GM18520 (cell line): ENCODE results near the gene ID2.

ENCODE experiments used
- ATAC-seq: cut with Tn5 transposase; IDR thresholded peaks from one replicate; pipeline ENCODE4 v1.9.1; 2021; ENCODE audit not compliant: unreplicated experiment

Gene ID2

DNA sequence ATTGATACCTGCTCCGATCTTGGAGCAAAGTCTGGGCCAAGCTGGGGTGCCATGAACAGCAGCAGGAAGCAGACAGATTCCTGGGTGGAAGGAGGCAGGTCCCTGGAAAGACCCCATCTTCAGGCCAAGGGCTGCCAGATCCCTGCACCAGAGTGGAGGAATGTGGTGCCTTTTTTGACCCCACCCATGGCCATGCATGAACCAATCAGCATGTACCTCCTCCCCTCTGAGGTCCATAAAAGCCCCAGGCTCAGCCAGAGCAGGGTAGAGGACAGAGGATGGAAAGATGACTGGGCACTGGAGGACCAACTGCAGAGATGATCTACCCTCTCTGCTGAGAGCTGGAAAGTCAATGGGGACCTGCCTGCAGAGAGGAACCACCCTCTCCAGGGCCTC is 34.4 kb upstream of the ID2 start:
- no peak for ATAC-seq

DNA sequence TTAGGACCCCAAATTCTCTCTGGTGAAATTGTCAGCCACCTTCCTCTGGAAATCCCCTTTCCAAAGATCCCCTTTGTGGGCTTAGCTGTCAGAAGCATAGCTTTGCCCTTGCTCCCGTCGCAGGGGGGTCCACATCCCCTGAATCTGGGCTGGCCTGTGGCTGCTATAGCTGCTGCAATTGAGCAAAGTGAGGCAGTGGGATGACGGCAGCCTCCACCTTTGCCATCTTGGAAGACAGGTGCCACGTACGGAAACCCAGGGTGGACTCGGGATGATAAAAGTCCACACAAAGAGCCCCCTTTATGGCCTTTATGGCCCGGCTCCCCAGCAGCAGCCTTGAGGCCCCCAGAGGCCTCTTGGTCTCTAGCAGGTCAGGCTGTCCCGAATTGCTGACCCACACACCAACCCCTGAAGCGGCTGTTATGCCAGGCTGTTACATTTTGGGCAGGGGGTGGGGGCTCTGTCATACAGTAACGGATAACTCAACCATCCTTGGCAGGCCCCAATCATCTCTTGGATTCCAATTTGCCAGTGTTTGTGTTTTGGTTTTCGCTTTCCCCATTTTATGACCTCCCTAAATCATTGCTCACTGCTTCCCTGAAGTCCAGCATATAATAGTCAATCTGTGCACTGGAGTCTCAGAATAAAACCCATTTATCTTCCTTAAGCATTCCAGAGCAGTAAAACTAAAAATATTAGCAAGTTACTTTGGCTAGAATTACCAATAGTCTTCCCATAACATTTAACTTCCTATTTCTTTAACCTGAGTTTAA is 33.2 kb upstream of the ID2 start:
- ATAC-seq, result no peak

DNA sequence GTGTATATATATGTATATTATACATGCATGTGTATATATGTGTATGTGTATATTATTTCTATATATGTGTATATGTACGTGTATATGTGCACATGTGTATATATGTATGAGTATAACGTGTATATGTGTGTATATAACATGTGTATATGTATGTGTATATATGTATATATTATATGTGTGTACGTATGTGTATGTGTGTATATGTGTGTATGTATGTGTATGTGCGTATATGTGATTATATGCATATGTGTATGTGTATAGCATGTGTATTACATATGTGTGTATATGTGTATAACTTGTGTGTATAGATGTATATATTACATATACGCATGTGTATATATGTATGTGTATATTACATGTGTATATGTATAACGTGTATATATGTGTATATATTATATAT is 32.1 kb upstream of the ID2 start:
- no peak for ATAC-seq

DNA sequence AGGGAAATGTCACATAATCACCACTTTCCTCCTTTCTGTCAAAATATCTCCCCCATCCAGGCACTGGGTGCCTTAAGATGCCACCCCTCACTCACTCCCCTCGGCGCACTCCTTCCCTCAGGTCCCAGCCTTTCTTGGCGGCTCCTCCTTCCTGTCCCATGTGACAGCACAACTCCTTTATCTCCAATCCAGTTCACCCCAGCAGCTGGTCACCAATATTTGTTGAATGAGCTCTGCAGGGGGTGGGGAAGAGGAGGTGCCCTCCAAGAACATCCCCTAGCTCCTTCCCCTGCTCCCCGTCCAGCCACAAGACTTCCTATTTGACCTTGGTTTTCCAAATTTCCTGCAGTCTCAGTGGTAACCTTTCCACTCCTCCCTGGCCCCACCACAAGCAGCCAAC is 31.6 kb upstream of the ID2 start:
- ATAC-seq, result no peak

DNA sequence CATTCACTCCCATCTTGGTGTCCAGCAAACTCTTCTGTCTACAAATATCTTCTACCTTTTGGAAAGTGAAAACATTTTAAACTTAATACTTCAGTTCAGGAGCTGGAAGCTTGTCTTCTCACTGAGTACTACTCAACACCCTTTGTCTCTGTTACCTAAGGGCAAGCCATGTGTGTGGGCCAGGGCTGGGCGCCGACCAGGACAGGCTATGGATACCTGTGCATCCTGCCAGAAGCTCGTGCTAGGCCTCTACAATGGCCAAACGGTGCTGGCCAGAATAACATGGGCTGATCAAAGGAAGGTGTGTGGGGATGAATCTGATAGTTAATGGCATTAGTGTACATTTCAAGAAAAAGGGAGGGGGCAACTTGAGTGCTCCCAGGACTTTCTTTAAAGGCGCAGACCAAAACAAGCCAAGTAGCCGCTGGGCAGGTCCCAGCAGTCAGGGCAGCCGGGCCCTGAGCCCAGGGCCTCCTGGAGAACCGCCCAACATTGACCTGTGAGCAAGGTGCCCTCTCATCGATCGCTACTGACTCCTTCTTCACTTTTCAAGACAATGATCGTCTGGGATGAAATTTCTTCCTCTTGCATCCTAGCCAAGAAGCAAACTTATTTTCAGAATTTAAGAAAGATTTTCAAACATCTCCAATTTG is 29.0 kb upstream of the ID2 start:
- no peak for ATAC-seq

DNA sequence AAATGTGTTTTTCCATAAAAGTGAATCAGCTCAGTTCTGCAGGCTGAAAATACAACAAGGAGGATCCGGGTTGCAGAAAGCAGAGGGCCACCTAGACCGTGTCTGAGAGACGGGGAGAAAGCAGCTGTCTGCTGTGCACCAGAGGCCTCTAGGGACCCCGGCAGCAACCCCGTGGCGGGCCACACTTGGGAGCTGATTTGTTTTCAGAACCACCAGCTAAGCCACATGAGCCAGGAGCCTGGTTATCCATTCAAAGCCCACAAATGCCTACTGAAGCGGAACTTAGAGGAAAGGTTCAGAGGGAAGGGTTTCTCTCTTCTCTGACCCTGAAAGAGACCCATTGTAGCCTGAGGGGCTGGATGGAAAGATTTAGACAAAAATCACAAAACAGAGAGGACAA is 28.4 kb upstream of the ID2 start:
- ATAC-seq, result no peak

DNA sequence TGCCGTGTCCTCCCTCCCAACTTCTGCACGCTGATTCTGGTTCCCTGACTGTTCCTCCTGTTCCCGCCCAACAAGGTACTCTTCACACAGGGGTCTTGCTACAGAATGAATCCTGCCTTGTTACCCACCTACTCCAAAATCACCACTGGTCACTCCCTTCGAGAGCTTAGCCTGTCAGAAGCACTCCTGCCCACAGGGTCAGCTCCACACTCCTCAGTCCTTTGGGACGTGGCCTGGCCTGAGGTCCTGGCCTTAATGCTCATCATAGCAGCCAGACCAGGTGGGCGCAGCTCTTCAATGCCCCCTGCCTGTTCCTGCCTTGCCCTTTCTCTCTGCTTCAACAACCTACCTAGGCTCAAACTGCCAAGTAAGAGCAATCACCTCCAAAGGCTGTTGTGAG is 27.8 kb upstream of the ID2 start:
- no peak for ATAC-seq

DNA sequence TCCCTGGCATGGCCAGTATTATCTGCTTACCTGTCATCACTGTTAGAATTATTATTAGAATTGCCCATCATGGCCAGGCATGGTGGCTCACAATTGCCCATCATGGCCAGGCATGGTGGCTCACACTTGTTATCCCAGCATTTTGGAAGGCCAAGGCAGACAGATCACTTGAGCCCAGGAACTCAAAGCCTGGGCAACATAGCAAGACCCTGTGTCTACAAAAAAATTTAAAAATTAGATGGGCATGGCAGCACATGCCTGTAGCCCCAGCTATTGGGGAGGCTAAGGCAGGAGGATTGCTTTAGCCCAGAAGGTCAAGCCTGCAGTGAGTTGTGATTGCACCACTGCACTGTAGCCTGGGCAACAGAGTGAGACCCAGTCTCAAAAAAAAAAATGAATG is 27.4 kb upstream of the ID2 start:
- ATAC-seq, result no peak

DNA sequence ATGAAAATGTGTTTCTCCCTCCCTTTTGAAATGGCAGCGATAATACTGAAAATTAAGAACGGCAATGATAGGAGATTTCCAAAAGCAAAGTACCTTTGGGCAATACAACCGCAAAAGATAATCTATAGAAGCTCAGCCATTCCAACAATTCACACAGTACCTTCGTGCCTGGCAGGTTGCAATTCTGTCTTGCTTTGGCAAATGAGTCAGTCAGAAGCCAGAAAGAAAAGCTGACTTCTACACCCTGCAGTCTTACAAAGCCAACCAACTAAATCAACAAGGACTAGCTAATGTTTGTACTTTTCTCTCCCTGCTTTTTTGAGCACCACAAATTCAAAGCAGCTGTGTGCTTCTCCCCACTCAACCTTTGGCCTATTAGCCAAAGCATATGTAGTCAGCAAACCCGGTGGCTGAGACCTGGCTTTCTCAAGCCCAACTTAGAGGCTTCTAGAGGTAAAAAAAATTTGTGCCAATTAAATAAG is 25.7 kb upstream of the ID2 start:
- ATAC-seq, result no peak

DNA sequence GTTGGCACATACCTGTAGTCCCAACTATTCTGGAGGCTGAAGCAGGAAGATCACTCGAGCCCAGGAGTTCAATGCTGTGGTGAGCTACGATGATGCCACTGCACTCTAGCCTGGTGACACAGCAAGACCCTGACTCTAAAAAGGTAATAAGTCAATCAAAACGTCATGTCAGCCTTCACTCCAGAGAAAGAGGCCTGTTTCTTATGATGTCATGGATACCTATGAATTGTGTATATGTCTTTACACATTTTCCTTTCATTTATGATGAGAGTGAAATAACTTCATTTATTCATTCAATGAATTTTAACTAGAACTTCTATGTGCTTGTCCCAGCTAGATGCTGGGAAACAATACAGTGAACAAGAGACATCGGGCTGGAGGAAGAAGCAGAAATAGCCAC is 25.0 kb upstream of the ID2 start:
- ATAC-seq, result no peak

DNA sequence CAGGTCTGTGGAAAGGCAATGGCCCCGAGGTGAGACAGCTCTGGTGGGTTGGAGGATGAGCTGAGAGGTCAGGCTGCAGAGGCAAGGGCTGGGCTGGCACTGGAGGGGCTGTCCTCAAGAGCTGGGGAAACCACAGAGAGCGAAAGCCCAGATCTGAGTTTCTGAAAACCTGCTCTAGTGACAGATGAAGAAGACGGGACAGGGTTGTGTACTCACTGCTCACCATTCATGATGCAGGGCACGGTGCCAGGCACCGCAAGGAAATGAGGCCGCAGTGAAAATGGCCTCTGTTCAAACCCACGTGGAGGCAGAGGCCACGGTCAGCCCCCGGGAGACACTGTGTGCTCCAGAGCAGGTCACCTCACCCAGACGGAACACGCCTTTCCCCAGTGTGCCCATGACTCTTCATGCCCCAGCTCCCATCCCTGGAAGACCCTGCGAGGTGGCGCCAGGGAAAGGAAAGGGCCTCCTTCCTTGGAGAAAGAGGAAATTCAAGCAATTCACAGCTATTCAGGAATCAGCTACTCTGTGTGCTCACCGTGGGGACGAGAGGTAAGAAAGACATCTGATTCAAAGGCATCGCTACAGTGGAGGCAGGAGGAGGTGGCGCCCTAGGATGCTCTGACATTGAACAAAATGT is 24.3 kb upstream of the ID2 start:
- ATAC-seq, result no peak

DNA sequence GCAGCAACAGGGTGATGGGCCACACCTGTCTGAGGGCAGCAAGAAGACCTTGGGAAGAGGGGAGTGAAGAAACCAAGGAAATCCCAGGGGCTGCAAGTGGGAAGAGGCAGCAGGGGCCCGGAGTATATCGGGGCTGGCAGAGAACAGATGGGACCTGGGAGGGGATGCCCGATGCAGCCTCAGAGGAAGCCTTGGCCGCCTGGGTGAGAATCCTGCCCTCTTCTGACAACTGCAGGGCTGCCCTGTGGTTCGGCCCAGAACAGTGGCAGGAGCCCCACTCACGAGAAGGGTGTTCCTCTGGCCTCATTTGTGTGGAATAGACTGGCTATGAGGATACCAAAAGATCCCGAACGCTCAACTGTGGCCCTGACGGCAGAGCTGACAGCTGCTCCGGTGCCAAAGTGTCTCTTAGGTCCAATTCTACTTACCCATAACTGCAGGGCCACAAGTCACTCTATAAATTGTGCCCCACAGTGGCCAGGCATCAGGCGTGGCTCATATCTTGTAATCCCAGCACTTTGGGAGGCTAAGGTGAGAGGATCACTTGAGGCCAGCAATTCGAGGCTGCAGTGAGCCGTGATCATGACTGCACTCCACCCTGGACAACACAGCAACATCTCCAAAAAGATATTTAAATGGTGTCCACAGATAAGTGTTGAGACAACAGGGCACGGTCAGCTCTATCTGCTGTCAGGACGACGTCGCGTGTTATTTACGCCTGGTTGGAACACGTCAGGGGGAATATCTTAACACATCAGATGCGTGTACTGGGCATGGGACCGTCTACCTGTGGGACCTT is 23.6 kb upstream of the ID2 start:
- no peak for ATAC-seq

DNA sequence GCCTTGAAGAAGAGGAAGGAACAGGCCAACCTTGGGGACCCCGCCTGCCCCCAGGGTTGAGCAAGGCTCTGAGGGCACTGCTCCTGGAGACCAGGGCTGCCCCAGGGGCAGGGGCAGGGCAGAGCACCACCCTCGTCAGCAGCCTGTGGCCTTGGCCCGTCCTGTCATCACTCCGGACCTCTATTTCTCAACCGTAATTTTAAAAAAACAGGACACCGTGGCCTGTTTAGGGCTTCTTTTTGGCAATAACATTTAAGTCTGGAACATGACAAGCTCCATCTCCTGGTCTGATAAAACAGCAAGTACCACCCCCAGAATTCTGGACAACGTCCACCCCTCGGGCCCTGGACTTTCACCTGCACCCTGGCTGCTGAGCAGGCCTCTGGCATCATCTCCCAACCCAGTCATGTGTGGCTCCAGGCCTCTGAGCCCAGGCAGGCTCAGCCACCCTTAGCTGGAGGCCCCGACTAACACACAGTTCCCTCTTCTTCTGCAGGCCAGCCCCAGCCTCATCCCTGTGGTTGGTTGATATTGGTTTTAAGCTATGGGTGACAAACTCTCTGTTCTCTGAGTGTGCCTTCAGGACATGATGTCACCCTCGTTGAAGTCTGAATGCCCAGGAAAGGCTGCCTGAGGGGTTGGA is 22.6 kb upstream of the ID2 start:
- no peak for ATAC-seq

DNA sequence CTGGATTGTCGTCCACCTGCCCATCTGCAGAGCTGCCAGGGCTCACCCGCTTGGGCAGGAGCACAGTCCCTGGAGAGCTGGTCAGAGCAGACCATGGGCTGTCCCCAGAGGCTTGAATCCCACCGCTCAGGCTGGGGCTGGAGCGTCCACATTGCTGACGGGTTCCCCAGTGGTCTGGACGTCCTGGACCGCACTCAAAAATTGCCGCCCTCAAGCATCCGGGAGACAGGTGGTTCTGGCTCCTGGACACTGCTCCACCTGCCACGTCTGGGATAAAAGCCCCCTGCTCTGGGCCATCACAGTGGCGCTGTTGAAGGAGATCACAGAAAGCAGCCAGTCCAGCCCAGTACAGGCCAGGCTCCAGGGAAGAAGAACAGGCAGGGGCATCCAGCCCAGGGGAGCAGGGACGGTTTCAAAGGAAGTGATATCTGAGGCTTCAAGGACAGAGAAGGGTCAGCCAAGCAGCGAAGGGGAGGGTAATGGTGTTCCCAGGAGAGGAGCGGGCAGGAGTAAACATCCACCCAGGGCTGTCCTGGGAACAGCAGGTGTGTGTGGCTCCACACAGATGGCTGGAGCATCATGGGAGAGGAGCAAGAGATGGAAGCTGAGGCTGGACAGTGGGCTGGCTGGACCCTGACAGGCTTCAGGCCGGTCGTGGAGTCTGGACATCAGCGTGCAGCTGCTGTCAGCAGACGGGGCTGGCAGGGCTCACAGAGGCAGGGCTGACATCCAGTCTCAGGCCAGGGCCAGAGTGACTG is 21.9 kb upstream of the ID2 start:
- no peak for ATAC-seq

DNA sequence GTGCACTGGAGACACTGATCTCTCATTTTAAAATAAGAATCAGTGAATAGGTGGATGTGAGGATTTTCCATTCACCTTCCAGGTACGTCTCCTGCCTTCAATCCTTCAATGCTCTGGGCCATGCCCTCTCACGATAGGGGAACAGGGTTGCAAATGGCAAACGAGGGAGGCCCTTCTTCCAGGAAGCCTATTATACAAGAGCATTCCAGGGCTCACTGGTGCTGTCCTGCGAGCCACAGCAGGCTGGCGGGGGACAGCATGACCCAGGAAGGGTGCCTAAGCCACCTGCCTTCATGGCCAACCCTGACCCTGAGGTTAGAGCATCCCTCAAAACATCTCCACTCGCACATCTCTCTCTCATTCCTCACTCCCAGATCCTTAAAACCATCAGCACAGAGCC is 20.6 kb upstream of the ID2 start:
- ATAC-seq, result no peak

DNA sequence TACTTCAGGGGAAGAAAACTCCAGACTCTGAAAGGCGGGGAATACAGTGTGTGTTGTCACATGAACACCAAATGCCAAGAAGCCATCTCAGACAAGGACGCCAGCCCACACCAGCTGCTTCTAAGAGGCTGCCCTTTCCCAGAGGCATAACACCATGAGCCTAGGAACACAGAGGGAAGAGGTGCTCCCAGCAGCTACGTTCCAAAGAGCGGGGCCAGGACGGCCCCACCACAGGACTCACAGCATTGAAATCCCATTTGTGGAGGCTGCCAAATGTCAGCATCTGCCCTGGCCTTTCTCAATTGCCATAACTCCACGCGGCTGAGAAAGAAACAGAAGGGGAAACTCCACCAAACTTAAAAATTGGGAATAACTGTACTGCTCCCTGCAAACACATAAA is 20.1 kb upstream of the ID2 start:
- no peak for ATAC-seq

DNA sequence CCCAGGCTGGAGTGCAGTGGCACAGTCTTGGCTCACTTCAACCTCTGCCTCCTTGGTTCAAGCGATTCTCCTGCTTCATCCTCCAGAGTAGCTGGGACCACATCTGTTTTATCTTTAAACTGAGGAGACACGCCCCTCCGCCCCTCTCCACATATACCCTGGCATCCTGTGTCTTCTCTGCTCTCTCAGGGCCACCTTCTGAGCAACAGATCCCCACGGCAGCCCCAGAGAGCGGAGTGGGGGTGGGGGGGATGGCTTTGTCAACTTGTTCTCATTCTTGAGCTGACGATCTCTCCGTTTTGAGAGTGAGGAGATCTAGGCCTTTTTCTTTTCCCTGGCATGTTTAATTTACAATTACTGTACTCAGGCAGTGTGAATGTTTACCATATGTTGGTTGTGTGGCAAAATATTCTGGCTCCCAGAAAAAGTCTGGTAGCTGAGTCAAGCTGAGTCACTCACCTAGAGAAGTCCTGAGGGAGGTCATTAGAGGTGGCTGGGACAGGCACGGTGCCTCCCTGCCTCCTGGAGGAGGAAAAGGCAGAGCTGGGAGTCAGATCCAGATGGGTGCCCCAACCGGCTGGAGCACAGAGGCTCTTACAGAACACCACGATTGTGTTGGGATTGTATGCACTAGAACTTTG is 19.5 kb upstream of the ID2 start:
- no peak for ATAC-seq

DNA sequence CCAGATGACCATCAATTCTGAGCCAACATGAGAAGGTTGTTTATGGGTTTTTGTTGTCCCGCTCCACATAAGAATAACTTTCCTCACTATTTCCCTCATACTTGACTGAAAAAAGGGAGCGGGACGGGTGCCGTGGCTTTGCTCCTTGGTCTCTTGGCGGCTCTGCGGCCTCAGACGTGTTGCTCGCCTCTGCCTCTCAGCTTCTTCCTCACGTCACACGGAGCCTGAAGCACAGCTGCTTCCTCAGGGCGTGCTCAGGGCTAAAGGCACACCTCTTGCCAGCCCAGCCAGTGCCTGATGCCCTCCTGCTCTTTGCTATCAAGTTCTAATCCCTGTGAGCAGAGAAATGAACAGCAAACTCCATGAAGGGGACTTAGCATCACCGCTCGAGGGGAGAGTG is 17.9 kb upstream of the ID2 start:
- ATAC-seq, result no peak

DNA sequence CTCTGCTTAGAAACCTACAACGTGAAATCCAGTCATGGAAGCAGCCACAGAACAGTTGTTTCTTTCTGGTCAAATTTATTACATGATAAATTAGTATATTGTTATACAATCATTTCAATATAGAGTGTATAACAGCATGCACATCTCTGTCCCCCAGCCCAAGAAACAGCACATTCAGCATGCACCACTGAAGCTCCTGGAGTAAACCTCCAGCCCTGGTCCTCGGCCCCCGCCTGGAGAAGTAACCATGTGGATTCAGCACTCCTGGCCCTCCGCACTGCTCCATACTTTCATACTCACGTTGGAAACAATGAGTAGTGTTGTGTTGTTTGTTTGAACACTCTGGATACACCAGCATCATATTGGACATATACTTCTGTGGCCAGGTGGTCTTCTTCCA is 15.3 kb upstream of the ID2 start:
- ATAC-seq, result no peak
